Measurements from ENCODE around the gene ASXL3.

ASXL3 gene

GRCh38 chr18:33606621-33607020 lies 28.6 kb downstream of the ASXL3 start:
- Histone ChIP-seq H3K4me3 (ENCODE audit: low read depth in 1 of 2, low read length in 2 of 2) (no peak overlapping the region), H3K4me2 (ENCODE audit: insufficient read depth, low read length) (no peak overlapping the region), H3K27me3 (ENCODE audit: insufficient read depth, low read length, poor library complexity) (no peaks in the 10 kb centered on the region), H3K9ac (ENCODE audit: low read depth, low read length) (no peak overlapping the region), H3K27ac (ENCODE audit: low read length) (no peak overlapping the region), H3K9me3 (ENCODE audit: insufficient read depth, low read length, severe bottlenecking) (no peaks in the 10 kb centered on the region), H3K4me1 (ENCODE audit: insufficient read depth, low read length) (no peaks in the 10 kb centered on the region), H3K79me2 (ENCODE audit: insufficient read depth, low read length) (no peaks in the 10 kb centered on the region), H3K36me3 (ENCODE audit: insufficient read depth, low read length) (no peaks in the 10 kb centered on the region), H4K20me1 (ENCODE audit: insufficient read depth, low read length) (no peaks in the 10 kb centered on the region), H2AFZ (ENCODE audit: low read depth, low read length) (no peak overlapping the region)
- DNase-seq (no peak), ATAC-seq (ENCODE audit: insufficient read depth, low read depth) (no peak)
- TF ChIP-seq CTCF (IDR thresholded peaks at IDR 0.05; ENCODE audit: borderline replicate concordance, extremely low read depth, low read length, poor library complexity, severe bottlenecking) (peak; percentile 21), EZH2 (IDR thresholded peaks at IDR 0.05; ENCODE audit: borderline replicate concordance, low read depth, low read length, severe bottlenecking) (no peak)

GRCh38 chr18:33611525-33612135 lies 33.6 kb downstream of the ASXL3 start:
- no peak overlapping the region for H3K4me3 ChIP-seq (ENCODE audit: low read depth in 1 of 2, low read length in 2 of 2)
- no peaks in the 10 kb centered on the region for H4K20me1 ChIP-seq (ENCODE audit: insufficient read depth, low read length)
- no peak overlapping the region for H2AFZ ChIP-seq (ENCODE audit: low read depth, low read length)
- no peak overlapping the region for H3K9ac ChIP-seq (ENCODE audit: low read depth, low read length)
- no peaks in the 10 kb centered on the region for H3K4me1 ChIP-seq (ENCODE audit: insufficient read depth, low read length)
- H3K27ac ChIP-seq (ENCODE audit: low read length): no peak overlapping the region
- H3K36me3 ChIP-seq (ENCODE audit: insufficient read depth, low read length): no peaks in the 10 kb centered on the region
- ATAC-seq (ENCODE audit: insufficient read depth, low read depth): no peak
- no peak overlapping the region for H3K4me2 ChIP-seq (ENCODE audit: insufficient read depth, low read length)
- H3K27me3 ChIP-seq (ENCODE audit: insufficient read depth, low read length, poor library complexity): no peaks in the 10 kb centered on the region
- H3K9me3 ChIP-seq (ENCODE audit: insufficient read depth, low read length, severe bottlenecking): no peaks in the 10 kb centered on the region
- DNase-seq: no peak
- H3K79me2 ChIP-seq (ENCODE audit: insufficient read depth, low read length): no peaks in the 10 kb centered on the region
- TF ChIP-seq EZH2 (IDR thresholded peaks at IDR 0.05; ENCODE audit: borderline replicate concordance, low read depth, low read length, severe bottlenecking) (no peak), CTCF (IDR thresholded peaks at IDR 0.05; ENCODE audit: borderline replicate concordance, extremely low read depth, low read length, poor library complexity, severe bottlenecking) (no peak)

- no peak for DNase-seq
- no peaks in the 10 kb centered on the region for H3K36me3 ChIP-seq (ENCODE audit: insufficient read depth, low read length)
- H3K9me3 ChIP-seq (ENCODE audit: insufficient read depth, low read length, severe bottlenecking): no peaks in the 10 kb centered on the region
- no peak overlapping the region for H3K9ac ChIP-seq (ENCODE audit: low read depth, low read length)
- no peak overlapping the region for H3K27ac ChIP-seq (ENCODE audit: low read length)
- ATAC-seq (ENCODE audit: insufficient read depth, low read depth): no peak
- no peak overlapping the region for H2AFZ ChIP-seq (ENCODE audit: low read depth, low read length)
- H3K79me2 ChIP-seq (ENCODE audit: insufficient read depth, low read length): no peaks in the 10 kb centered on the region
- no peak overlapping the region for H3K4me2 ChIP-seq (ENCODE audit: insufficient read depth, low read length)
- TF ChIP-seq CTCF (IDR thresholded peaks at IDR 0.05; ENCODE audit: borderline replicate concordance, extremely low read depth, low read length, poor library complexity, severe bottlenecking) (no peak), EZH2 (IDR thresholded peaks at IDR 0.05; ENCODE audit: borderline replicate concordance, low read depth, low read length, severe bottlenecking) (no peak)
- no peaks in the 10 kb centered on the region for H3K27me3 ChIP-seq (ENCODE audit: insufficient read depth, low read length, poor library complexity)
- no peaks in the 10 kb centered on the region for H4K20me1 ChIP-seq (ENCODE audit: insufficient read depth, low read length)
- no peak overlapping the region for H3K4me3 ChIP-seq (ENCODE audit: low read depth in 1 of 2, low read length in 2 of 2)
- H3K4me1 ChIP-seq (ENCODE audit: insufficient read depth, low read length): no peaks in the 10 kb centered on the region
Observed at GRCh38 chr18:33612632-33613031, 34.6 kb downstream of the ASXL3 start.
